Measurements from ENCODE around the gene PJA2.

DNA sequence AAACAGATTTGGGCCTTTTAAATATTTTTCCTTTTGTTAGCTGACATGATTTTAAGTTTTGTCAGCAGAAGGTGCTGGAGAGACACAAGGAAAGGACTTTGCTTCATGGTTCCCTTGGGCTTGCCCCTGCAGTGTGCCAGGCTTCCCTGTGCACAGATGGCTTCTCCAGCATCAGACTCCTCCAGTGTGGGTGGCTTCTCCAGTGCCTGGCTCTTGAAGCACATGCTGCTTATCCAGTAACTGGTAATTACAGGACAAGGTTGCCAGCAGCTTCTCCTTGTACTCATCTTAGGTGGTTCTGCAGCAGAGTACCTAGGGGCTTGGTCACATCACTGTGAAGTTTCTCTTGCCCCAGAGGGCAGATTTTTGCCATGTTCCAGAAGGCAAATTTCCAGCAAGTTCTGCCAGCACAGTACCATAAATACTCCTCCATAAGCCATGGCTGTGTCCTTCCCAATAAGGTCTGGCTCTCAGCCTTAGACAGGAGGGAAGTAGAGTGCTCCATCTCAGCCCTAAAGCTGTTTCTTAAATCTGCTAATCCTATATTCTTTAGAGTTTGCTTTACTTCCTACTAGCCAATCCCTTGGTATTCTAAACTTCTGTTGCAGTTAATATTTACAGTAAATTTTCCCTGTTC, 62.4 kb downstream of the PJA2 start:
- TF ChIP-seq BHLHE40 (IDR thresholded peaks at IDR 0.05; ENCODE audit: borderline replicate concordance) = no peak
- no peak for TF ChIP-seq NFRKB (IDR thresholded peaks at IDR 0.05)
- TF ChIP-seq HDGF (IDR thresholded peaks at IDR 0.05; ENCODE audit: borderline replicate concordance) = no peak
- no peak for TF ChIP-seq ZNF384 (IDR thresholded peaks at IDR 0.05)
- no peak for TF ChIP-seq SUZ12 (IDR thresholded peaks at IDR 0.05)
- no peak for TF ChIP-seq L3MBTL2 (conservative IDR thresholded peaks at IDR 0.05)
- TF ChIP-seq SP1 (IDR thresholded peaks at IDR 0.05) = no peak
- TF ChIP-seq FOXK2 (IDR thresholded peaks at IDR 0.05) = no peak
- TF ChIP-seq FOXA1 (IDR thresholded peaks at IDR 0.05) = no peak

Measured in HEK293T (cell line).